ENCODE measurements around the gene DPP4.

DNA sequence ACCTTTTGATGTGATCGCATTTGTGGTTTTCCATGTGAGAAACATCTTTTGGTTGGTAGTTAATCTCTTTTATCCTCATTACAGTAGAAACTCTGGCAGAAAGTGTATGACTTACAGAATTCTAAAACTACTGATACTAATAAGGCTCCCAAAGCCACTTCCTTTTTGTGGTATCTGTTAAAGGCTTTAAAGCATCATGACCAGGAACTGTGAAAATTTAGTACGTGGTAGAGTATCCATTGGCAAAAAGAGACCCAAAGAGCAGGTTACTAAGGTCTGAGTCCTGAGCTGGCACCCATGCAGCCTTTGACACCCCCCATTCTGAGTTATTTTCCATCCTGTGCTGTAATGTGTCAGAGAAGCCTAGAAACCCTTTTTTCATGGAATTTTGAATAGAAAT, 94.5 kb downstream of the DPP4 start:
- TF ChIP-seq, protein P1, sequence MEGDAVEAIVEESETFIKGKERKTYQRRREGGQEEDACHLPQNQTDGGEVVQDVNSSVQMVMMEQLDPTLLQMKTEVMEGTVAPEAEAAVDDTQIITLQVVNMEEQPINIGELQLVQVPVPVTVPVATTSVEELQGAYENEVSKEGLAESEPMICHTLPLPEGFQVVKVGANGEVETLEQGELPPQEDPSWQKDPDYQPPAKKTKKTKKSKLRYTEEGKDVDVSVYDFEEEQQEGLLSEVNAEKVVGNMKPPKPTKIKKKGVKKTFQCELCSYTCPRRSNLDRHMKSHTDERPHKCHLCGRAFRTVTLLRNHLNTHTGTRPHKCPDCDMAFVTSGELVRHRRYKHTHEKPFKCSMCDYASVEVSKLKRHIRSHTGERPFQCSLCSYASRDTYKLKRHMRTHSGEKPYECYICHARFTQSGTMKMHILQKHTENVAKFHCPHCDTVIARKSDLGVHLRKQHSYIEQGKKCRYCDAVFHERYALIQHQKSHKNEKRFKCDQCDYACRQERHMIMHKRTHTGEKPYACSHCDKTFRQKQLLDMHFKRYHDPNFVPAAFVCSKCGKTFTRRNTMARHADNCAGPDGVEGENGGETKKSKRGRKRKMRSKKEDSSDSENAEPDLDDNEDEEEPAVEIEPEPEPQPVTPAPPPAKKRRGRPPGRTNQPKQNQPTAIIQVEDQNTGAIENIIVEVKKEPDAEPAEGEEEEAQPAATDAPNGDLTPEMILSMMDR (IDR thresholded peaks at IDR 0.05): no peak
- no peak for TF ChIP-seq POLR2A (IDR thresholded peaks at IDR 0.05)
